ENCODE measurements around the gene CHD6. TPM values are rescaled to one million over a fixed set of nuclear protein-coding genes. Genes with fewer than 3 reads are reported as not detected.

CHD6 gene
- total and polyA plus RNA-seq, 5 experiments from 2014 or later, result 44.3 to 96.1 (median 57.4) TPM

GRCh38 chr20:41601742-41602141, 16.4 kb downstream of the CHD6 start:
- ATAC-seq (no peak), DNase-seq (no peak)
- POLR2A ChIA-PET, result no interaction called here
- H3K36me3 Mint-ChIP-seq, result peaks cover 25 to 58% (median 45%) of the 10 kb centered on the region in 3 donors
- H3K4me1 Mint-ChIP-seq, result peaks cover 17 to 39% (median 27%) of the 10 kb centered on the region in 4 donors
- peak overlapping the region in 1 of 10 donors; percentile 22 for H3K4me3 Mint-ChIP-seq
- peak overlapping the region in 3 of 10 donors; percentile 71 to 78 (median 75) for H3K27ac Mint-ChIP-seq
- no peaks in the 10 kb centered on the region for H3K27me3 Mint-ChIP-seq
- peaks cover 11 to 59% (median 50%) of the 10 kb centered on the region in 9 donors for H3K9me3 Mint-ChIP-seq

GRCh38 chr20:41600926-41601631, 17.1 kb downstream of the CHD6 start:
- no peak for ATAC-seq
- no peak overlapping the region for H3K27ac Mint-ChIP-seq
- POLR2A ChIA-PET, result no interaction called here
- peaks cover 11 to 65% (median 56%) of the 10 kb centered on the region in 9 donors for H3K9me3 Mint-ChIP-seq
- peak overlapping the region in 1 of 10 donors; percentile 22 for H3K4me3 Mint-ChIP-seq
- no peak for DNase-seq
- peaks cover 18 to 33% (median 26%) of the 10 kb centered on the region in 4 donors for H3K4me1 Mint-ChIP-seq
- peaks cover 29 to 63% (median 51%) of the 10 kb centered on the region in 3 donors for H3K36me3 Mint-ChIP-seq
- no peaks in the 10 kb centered on the region for H3K27me3 Mint-ChIP-seq

- H3K4me3 Mint-ChIP-seq, result peak overlapping the region in 1 of 10 donors; percentile 9
- H3K9me3 Mint-ChIP-seq, result peaks cover 12 to 79% (median 62%) of the 10 kb centered on the region in 9 donors
- peaks cover 21 to 37% (median 27%) of the 10 kb centered on the region in 4 donors for H3K4me1 Mint-ChIP-seq
- H3K27me3 Mint-ChIP-seq, result no peaks in the 10 kb centered on the region
- POLR2A ChIA-PET, result no interaction called here
- peak overlapping the region in 1 of 10 donors; percentile 17 for H3K27ac Mint-ChIP-seq
- DNase-seq, result no peak
- ATAC-seq, result no peak
- H3K36me3 Mint-ChIP-seq, result peaks cover 40 to 70% (median 56%) of the 10 kb centered on the region in 3 donors
Observed at GRCh38 chr20:41599699-41600104, 18.5 kb downstream of the CHD6 start.

- POLR2A ChIA-PET, result no interaction called here
- no peaks in the 10 kb centered on the region for H3K27me3 Mint-ChIP-seq
- H3K4me3 Mint-ChIP-seq, result no peak overlapping the region
- H3K9me3 Mint-ChIP-seq, result peaks cover 17 to 89% (median 71%) of the 10 kb centered on the region in 9 donors
- ATAC-seq, result no peak
- no peak for DNase-seq
- H3K4me1 Mint-ChIP-seq, result peaks cover 24 to 39% (median 28%) of the 10 kb centered on the region in 4 donors
- peaks cover 43 to 75% (median 65%) of the 10 kb centered on the region in 3 donors for H3K36me3 Mint-ChIP-seq
- H3K27ac Mint-ChIP-seq, result peak overlapping the region in 1 of 10 donors; percentile 77
Observed at GRCh38 chr20:41598719-41599118, 19.5 kb downstream of the CHD6 start.

- H3K36me3 Mint-ChIP-seq, result peaks cover 32 to 58% (median 44%) of the 10 kb centered on the region in 3 donors
- H3K27me3 Mint-ChIP-seq, result no peaks in the 10 kb centered on the region
- H3K27ac Mint-ChIP-seq, result peak overlapping the region in 2 of 10 donors; percentile 11 to 77
- peaks cover 17 to 48% (median 36%) of the 10 kb centered on the region in 4 donors for H3K4me1 Mint-ChIP-seq
- POLR2A ChIA-PET, result interaction anchor here (0.7 kb wide), 1 partner anchor 18 kb away, joined by 3 read pairs; no protein-coding TSS in a partner anchor
- peak overlapping the region in 5 of 10 donors; percentile 14 to 54 (median 37) for H3K4me3 Mint-ChIP-seq
- no peak for DNase-seq
- peaks cover 11 to 77% (median 44%) of the 10 kb centered on the region in 9 donors for H3K9me3 Mint-ChIP-seq
- no peak for ATAC-seq
Observed at GRCh38 chr20:41594514-41595322, 23.5 kb downstream of the CHD6 start.

- DNase-seq, result no peak
- Mint-ChIP-seq H3K36me3 (peaks cover 27 to 57% (median 36%) of the 10 kb centered on the region in 3 donors), H3K9me3 (peaks cover 7 to 67% (median 30%) of the 10 kb centered on the region in 9 donors), H3K27me3 (no peaks in the 10 kb centered on the region), H3K4me3 (peak overlapping the region in 6 of 10 donors; percentile 17 to 41 (median 40)), H3K27ac (peak overlapping the region in 2 of 10 donors; percentile 24 to 47), H3K4me1 (peaks cover 15 to 55% (median 44%) of the 10 kb centered on the region in 4 donors)
- ATAC-seq, result no peak
- POLR2A ChIA-PET, result interaction anchor here (1.2 kb wide), 1 partner anchor 8 kb away, joined by 4 read pairs; no protein-coding TSS in a partner anchor
Observed at GRCh38 chr20:41592516-41593216, 25.5 kb downstream of the CHD6 start.

GRCh38 chr20:41587956-41588355, 30.2 kb downstream of the CHD6 start:
- peaks cover 27 to 45% (median 31%) of the 10 kb centered on the region in 3 donors for H3K36me3 Mint-ChIP-seq
- ATAC-seq (no peak), DNase-seq (no peak)
- POLR2A ChIA-PET, result no interaction called here
- H3K27me3 Mint-ChIP-seq, result no peaks in the 10 kb centered on the region
- H3K4me1 Mint-ChIP-seq, result peaks cover 4 to 31% (median 28%) of the 10 kb centered on the region in 4 donors
- H3K4me3 Mint-ChIP-seq, result peak overlapping the region in 3 of 10 donors; percentile 5 to 32 (median 26)
- peaks cover 0 to 55% (median 16%) of the 10 kb centered on the region in 9 donors for H3K9me3 Mint-ChIP-seq
- no peak overlapping the region for H3K27ac Mint-ChIP-seq

GRCh38 chr20:41587523-41587922, 30.7 kb downstream of the CHD6 start:
- Mint-ChIP-seq H3K4me1 (peaks cover 6 to 31% (median 29%) of the 10 kb centered on the region in 4 donors), H3K27ac (no peak overlapping the region), H3K4me3 (peak overlapping the region in 2 of 10 donors; percentile 5 to 26), H3K9me3 (peaks cover 0 to 50% (median 16%) of the 10 kb centered on the region in 9 donors), H3K27me3 (no peaks in the 10 kb centered on the region), H3K36me3 (peaks cover 27 to 48% (median 31%) of the 10 kb centered on the region in 3 donors)
- ATAC-seq (no peak), DNase-seq (no peak)
- POLR2A ChIA-PET, result no interaction called here

GRCh38 chr20:41586772-41587171, 31.4 kb downstream of the CHD6 start:
- peaks cover 7 to 37% (median 30%) of the 10 kb centered on the region in 4 donors for H3K4me1 Mint-ChIP-seq
- POLR2A ChIA-PET, result no interaction called here
- no peak overlapping the region for H3K4me3 Mint-ChIP-seq

GRCh38 chr20:41580350-41580749, 37.8 kb downstream of the CHD6 start:
- H3K4me1 Mint-ChIP-seq, result peaks cover 21 to 74% (median 68%) of the 10 kb centered on the region in 4 donors

More at GRCh38 chr20:41586772-41587171, 31.4 kb downstream of the CHD6 start:
- H3K36me3 Mint-ChIP-seq, result peaks cover 27 to 48% (median 31%) of the 10 kb centered on the region in 3 donors
- ATAC-seq, result no peak
- peaks cover 0 to 49% (median 16%) of the 10 kb centered on the region in 9 donors for H3K9me3 Mint-ChIP-seq
- H3K27me3 Mint-ChIP-seq, result no peaks in the 10 kb centered on the region
- no peak overlapping the region for H3K27ac Mint-ChIP-seq
- DNase-seq, result no peak

GRCh38 chr20:41577129-41578009, 40.8 kb downstream of the CHD6 start:
- peaks cover 0 to 9% (median 2%) of the 10 kb centered on the region in 3 donors for H3K36me3 Mint-ChIP-seq
- DNase-seq (no peak), ATAC-seq (no peak)
- H3K4me1 Mint-ChIP-seq, result peaks cover 32 to 86% (median 80%) of the 10 kb centered on the region in 4 donors
- no peak overlapping the region for H3K27ac Mint-ChIP-seq
- H3K27me3 Mint-ChIP-seq, result no peaks in the 10 kb centered on the region
- H3K4me3 Mint-ChIP-seq, result peak overlapping the region in 4 of 10 donors; percentile 18 to 56 (median 38)
- POLR2A ChIA-PET, result no interaction called here
- H3K9me3 Mint-ChIP-seq, result peaks cover 0 to 8% (median 2%) of the 10 kb centered on the region in 9 donors

More at GRCh38 chr20:41580350-41580749, 37.8 kb downstream of the CHD6 start:
- H3K4me3 Mint-ChIP-seq, result peak overlapping the region in 3 of 10 donors; percentile 10 to 59 (median 12)
- peaks cover 7 to 17% (median 9%) of the 10 kb centered on the region in 3 donors for H3K36me3 Mint-ChIP-seq
- H3K27ac Mint-ChIP-seq, result peak overlapping the region in 3 of 10 donors; percentile 9 to 57 (median 31)
- H3K27me3 Mint-ChIP-seq, result no peaks in the 10 kb centered on the region
- no peak for ATAC-seq
- peaks cover 0 to 15% (median 6%) of the 10 kb centered on the region in 9 donors for H3K9me3 Mint-ChIP-seq
- DNase-seq, result no peak
- POLR2A ChIA-PET, result no interaction called here
